HG03095 (cell line): ENCODE results near the gene JPH3.

ENCODE experiments used
- ATAC-seq: cut with Tn5 transposase; IDR thresholded peaks from one replicate; pipeline ENCODE4 v1.9.1; 2021; ENCODE audit warnings: moderate library complexity; ENCODE audit not compliant: unreplicated experiment

The JPH3 gene

GRCh38 chr16:87648698-87649487, 46.6 kb downstream of the JPH3 start:
- ATAC-seq = no peak

- ATAC-seq = no peak
Measured at GRCh38 chr16:87652386-87652785, 50.1 kb downstream of the JPH3 start.

GRCh38 chr16:87652799-87653198, 50.5 kb downstream of the JPH3 start:
- no peak for ATAC-seq

DNA sequence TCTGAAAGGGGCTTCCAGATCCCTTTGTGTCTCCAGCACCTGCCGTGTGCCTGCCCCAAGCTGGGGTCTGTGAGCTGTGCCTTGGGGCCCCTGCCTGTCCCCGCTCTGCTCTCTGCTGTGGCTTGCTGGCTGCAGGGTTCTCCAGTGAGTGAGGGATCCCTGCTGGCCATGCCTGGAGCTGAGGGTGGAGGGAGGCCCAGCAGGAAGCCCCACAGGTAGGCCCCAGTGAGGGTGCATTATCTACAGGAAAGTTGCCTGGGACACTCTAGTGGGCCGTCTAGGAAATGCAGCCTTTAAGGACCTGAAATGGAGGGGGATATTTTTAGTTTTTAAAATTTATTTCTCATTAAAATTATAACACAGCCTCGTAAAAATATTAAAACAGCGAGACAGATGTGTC, 50.9 kb downstream of the JPH3 start:
- ATAC-seq = no peak

DNA sequence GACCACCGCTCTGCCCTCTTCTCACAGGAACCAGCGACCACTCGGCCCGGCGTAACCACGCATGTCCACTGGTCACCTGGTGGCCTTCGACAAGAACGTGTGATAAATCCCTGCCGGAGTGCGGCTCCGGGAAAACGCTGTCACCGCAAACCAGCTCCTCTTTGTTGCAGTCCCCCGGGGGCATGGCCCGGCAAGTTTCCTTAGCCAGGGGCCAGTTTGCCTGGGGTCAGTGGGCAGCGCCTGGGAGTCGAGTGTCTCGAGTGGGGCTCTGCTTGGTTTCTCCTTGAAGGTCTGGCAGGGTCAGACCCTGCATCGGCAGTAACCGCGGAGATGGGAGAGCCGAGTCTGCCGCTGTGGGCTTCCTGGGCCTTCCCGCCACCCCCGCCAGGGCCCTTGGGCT, 52.5 kb downstream of the JPH3 start:
- no peak for ATAC-seq

DNA sequence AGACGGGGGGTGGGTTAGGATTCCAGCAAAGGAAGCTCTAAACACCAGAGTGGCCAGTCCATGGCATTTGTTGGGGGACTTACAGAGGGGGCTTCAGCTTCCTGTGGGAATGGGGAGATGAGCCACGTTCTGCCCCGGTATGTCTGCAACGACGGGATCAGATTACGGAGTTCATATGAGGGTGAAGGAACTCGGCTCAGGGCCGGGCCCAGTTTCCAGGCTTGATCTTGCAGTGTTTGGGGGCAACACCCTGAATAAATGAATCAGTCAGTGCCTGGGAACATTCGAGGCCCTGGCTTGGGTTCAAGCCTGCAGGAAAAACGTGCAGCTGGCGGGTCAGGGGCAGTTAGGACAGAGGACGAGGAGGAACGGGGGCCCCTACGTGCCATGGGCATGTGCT, 54.0 kb downstream of the JPH3 start:
- no peak for ATAC-seq

- ATAC-seq = no peak
Measured at GRCh38 chr16:87657621-87658192, 55.4 kb downstream of the JPH3 start.

DNA sequence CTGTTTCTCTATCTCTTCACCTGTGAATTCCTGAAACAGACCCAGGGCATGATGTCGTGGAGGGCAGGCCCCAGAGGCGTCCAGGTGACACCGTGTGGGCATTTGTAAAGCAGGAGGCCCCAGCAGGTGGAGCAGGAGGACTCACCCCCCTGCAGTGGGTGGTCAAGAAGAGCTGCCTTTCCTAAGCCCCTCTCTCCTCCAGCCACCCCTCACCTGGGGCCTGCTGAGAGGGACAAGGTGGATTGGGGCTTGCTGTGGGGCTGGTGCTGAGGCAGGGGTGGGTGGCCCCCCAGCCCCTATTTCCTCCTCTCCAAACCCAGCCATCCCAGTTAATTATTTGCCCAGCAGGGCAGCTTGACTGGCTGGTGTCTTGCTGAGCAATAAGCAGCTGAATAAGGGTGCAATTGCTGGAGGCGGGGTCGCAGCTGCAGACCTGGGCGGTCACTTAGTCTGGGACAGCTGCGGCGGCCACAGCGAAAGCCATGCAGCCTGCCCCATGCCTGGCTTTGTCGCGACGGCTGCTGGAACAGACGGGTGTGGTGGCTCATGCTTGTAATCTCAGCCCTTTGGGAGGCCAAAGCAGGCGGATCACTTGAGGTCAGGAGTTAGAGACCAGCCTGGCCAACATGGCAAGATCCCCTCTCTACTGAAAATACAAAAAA, 56.4 kb downstream of the JPH3 start:
- no peak for ATAC-seq

DNA sequence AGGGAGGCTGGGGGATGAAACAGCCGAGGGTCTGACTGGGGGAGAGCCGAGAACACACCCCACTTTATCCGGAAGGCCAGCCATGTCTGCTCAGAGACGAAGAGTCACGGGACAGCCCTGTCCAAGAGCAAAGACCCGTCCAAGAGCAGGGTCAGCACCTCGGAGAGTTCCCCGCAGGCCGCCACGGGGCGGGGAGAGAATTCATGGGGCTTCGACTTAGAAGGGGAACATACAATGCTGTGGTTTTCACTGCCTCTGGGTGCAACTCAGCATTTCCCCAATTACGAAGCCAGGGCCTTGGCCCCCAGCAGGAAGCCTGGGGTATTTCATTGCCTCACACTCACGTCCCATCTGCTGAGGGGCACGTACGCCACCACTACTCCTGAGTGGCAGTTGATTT, 59.3 kb downstream of the JPH3 start:
- ATAC-seq = no peak

- no peak for ATAC-seq
Measured at GRCh38 chr16:87662254-87663204, 60.2 kb downstream of the JPH3 start.

DNA sequence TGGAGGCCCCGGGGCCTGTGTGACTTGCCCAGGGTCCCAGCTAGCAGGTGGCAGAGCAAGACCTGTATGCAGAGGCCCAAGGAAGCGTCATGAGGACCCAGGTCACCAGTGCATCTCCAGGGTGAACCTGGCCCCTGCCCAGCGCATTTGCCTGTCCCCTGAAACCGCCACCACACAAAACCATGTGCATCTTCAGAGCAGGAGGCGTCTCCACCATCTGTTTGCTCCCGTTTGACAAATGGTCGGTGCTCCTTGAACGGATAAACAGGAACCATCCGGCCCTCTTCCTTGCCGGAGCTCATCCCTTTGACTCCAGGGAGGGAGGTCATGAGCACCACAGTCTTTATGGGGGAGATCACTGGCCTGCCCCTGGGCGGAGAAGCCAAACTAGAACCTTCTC, 62.5 kb downstream of the JPH3 start:
- no peak for ATAC-seq

GRCh38 chr16:87665193-87665592, 62.9 kb downstream of the JPH3 start:
- no peak for ATAC-seq

- ATAC-seq = no peak
Measured at GRCh38 chr16:87666919-87667318, 64.6 kb downstream of the JPH3 start.

DNA sequence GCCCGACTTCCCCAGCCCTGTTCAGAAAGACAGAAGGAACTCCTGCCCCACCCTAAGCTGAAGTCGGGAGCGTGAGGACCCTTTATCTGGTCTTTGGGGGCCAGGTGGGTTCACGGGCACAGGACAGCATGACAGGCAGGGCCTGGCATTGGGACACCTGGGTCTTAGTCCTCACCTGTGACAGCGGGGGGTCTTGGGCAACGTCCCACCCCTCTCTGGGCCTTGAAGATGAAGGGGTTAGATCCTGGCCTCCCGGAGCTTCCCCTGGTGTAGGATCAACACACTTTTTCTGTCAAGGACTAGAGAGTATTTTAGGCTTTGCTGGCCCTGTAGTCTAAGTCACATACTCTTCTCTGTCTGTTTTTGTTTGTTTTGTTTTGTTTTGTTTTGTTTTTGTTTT, 65.1 kb downstream of the JPH3 start:
- ATAC-seq = no peak

- no peak for ATAC-seq
Measured at GRCh38 chr16:87667946-87668345, 65.6 kb downstream of the JPH3 start.

- ATAC-seq = no peak
Measured at GRCh38 chr16:87669672-87670071, 67.4 kb downstream of the JPH3 start.

GRCh38 chr16:87671221-87671620, 68.9 kb downstream of the JPH3 start:
- ATAC-seq = no peak

DNA sequence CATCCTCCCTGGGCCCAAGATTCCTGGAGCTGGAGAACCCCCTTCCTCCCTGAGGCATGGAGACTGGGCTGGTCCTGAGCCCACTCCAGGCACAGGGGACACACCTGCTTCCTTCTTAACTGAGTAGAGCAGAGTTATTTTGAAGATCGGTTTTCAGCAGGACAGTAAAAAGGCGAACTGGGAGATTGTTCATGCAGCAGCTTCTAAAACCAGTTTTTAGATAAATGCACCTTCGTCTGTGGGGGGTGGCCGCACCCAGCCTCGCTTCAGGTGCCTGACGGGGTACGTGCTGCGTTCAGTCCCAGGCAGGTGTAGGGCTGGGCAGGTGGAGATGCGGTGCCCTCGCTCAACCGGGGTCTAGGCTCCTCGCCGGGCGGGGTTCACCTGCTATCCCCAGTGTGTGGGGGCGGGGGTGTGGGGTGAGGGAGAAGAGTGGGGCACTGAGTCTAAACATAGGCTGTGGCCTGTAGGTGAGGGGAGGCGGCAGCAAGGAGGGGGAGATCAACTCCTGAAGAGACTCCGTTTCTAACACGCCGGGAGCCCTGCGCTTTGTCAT, 69.5 kb downstream of the JPH3 start:
- no peak for ATAC-seq

DNA sequence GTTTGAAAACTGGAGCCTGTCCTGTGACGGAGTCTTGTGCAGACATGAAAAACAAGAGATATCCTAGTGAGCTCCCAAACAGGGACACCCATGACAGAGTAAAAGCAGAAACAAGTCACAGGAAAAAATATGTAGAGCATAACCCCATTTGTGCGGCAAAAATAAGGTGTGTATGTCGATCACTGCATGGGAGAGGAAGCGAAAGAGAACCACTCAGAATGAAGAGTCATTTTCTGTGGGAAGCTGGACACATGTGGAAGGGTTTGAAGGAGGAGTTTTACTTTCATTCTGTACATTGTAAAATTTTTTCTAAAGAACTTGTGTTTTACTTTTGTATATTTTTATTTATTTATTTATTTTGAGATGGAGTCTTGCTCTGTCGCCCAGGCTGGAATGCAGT, 72.1 kb downstream of the JPH3 start:
- ATAC-seq = no peak

DNA sequence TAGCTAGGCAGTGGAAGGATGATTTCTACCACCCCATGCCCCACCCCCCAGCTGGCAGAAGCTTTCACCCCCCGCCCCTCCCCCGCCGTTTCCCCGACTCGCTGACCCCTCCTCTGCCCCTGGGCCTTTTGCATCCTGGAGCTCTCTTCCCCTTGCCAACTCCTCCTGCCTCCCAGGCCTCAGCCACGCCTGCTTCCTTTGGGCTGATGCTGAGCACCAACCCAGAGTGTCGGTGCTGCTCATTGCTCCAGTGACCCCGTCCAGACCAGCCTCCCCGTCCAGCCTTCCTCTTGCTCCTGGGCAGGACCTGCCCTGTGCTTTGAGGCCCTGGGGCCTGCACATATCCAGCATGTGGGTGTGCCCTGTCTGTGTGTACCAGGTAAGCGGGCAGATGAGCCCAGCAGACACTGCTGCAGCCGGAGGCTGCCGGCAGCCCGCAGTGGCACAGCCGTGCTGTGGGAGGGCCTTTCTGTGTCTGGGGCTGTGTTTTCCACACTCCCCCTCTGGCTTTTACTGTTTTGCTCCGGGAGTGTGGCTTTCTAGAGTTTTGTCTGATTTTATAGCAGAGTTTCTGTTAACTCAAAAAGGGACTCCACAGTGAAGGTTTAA, 72.9 kb downstream of the JPH3 start:
- no peak for ATAC-seq
